Omental fat pad (tissue), 4 donors: ENCODE data around the gene MRPL55. TPM values are rescaled to one million over a fixed set of nuclear protein-coding genes. Genes with fewer than 3 reads are reported as not detected.

ENCODE experiments used
- ATAC-seq: fragments of 150-250 bp; one replicate; pipeline ENCODE4 v1.9.1; 2016; ENCODE audit warnings: mild to moderate bottlenecking, moderate library complexity; ENCODE audit not compliant: low FRiP score
- DNase-seq: peaks from one replicate; pipeline ENCODE4 v3.0.0-alpha.2; 2019; ENCODE audit warnings: low spot score
- total RNA-seq, 4 donors: library from RNA; depleted of rRNA; stranded (reverse); fragments of >200 nt; gene quantifications; one replicate each; pipeline ENCODE4 v1.1.0, GENCODE V29; 2016
- TF ChIP-seq, protein P1 (sequence below), 3 donors: fragments of 450-650 bp; IDR thresholded peaks; one replicate each; pipeline ENCODE4 v1.5.1; 2016 to 2017; ENCODE audit warnings: antibody characterized with exemption in 3 of 3, mild to moderate bottlenecking in 3 of 3, moderate library complexity in 2 of 3

Gene MRPL55
- total RNA-seq, 4 donors from 2014 or later = 47.1 to 95.5 (median 71.7) TPM

DNA sequence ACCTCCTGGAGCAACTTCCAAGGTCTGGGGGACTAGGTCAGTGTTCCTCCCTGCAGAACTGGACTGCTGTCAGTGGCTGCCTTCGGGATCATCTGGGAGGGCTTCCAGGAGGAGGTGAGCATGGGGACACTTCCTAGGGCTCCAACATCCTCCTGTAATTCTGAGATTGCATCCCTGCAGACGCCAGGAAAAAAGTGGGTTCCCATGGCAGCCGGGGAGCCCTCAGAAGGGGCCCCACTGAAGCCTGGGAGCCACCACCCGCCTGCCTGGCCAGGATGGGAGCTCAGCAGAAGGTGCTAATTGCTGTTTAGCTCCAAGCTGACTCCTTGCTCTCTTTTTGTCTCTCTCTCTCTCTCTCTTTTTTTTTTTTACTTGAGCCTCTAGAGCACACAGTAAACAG lies 42.7 kb downstream of the MRPL55 start:
- no peak for DNase-seq
- no peak for ATAC-seq
- TF ChIP-seq, protein P1, sequence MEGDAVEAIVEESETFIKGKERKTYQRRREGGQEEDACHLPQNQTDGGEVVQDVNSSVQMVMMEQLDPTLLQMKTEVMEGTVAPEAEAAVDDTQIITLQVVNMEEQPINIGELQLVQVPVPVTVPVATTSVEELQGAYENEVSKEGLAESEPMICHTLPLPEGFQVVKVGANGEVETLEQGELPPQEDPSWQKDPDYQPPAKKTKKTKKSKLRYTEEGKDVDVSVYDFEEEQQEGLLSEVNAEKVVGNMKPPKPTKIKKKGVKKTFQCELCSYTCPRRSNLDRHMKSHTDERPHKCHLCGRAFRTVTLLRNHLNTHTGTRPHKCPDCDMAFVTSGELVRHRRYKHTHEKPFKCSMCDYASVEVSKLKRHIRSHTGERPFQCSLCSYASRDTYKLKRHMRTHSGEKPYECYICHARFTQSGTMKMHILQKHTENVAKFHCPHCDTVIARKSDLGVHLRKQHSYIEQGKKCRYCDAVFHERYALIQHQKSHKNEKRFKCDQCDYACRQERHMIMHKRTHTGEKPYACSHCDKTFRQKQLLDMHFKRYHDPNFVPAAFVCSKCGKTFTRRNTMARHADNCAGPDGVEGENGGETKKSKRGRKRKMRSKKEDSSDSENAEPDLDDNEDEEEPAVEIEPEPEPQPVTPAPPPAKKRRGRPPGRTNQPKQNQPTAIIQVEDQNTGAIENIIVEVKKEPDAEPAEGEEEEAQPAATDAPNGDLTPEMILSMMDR (IDR thresholded peaks at IDR 0.05) = no peak

DNA sequence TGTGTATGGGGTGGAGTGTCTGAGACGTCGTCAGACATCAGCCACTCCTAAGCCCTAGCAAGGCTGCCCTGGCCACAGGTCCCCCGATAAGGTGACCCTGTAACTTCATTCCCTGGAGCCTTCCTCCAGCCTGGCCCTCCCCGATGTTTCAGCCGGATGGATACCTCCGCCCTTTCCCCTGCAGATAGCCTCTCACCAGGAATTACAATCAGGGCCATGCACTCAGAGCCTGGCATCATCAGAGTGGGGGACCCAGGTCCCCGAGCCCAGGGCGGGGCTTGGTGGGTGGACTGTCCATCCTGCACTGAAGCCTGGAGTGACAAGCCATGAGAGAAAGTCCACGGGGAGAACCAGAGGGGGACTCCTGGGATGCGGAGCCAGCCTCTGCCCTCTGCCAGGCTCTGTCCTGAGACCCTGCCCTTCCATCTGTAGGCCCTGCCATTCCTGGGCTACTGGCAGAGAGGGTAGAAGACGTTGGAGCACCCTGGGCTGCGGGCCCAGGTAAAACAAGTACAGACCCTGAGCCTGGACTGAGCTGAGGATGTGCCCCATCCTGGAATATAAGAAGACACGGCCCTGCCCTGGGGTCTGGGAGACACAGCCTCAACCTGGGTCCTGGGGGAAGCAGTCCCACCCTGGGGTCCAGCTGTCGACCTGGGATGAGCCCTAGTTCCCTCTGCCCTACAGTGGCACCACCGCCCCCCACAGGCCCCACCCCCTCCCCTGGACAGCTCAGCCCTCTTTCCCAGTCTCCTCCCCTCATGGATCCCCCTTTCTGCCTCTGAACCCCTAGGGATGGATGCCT lies 43.4 kb downstream of the MRPL55 start:
- TF ChIP-seq, protein P1 (IDR thresholded peaks at IDR 0.05) = no peak
- DNase-seq (no peak), ATAC-seq (no peak)

DNA sequence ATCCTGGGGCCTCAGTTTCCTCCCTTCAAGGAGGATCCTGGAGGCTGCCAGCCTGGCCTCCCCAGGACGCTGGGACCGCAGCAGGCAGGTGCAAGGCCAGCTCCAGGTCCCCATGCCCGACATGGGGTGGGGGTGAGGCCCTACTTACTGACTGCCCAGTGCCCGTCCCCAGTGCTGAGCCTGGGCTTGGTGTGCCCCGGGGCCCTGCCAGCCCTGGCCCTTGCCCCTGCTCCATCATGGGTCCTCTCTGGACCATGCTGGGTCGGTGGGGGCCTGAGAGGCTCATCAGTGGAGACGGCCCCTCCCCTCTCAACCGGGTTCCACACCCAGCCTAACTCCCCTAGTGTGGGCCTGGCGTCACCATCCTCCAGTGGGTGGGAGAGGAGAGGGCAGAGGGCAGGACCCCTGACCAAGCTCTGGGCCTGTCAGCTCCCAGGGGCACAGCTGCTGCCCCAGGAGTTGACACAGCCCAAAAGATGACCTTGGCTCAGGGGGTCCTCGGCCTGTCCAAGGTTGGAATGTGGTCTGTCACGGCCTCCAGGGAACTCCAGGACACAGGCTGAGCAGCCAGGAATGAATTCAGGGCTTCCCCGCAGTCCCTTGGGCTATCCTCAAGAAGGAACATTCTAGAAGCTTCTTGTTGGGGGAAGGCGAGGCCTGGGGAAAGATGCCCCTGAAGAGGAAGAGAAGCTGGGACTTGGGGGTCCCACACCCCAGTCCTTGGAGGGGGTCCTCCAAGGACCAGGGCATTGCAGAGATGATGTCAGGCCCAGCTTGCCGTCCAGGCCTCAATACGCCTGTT lies 44.2 kb downstream of the MRPL55 start:
- DNase-seq (no peak), ATAC-seq (no peak)
- TF ChIP-seq, protein P1 (IDR thresholded peaks at IDR 0.05) = no peak

DNA sequence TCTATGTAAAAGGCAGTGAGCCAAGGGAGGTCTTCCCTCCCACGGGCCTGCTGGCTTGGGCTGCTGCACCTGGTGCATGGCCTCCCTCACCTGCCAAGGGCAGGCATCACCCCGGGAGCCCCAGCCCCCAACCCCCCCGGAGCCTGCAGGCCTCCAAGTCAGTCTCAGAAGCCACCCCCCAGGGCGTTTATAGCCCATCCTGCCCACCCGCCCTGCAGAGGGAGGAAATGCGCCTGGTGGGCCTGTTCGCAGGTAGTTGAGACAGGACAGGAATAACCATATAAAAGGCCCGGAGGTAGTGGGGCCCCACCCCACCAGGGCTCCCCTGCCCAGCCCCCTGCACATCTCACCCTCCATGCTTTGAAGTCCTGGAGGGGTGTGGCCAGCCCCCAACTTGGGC lies 44.8 kb downstream of the MRPL55 start:
- no peak for DNase-seq
- no peak for ATAC-seq

DNA sequence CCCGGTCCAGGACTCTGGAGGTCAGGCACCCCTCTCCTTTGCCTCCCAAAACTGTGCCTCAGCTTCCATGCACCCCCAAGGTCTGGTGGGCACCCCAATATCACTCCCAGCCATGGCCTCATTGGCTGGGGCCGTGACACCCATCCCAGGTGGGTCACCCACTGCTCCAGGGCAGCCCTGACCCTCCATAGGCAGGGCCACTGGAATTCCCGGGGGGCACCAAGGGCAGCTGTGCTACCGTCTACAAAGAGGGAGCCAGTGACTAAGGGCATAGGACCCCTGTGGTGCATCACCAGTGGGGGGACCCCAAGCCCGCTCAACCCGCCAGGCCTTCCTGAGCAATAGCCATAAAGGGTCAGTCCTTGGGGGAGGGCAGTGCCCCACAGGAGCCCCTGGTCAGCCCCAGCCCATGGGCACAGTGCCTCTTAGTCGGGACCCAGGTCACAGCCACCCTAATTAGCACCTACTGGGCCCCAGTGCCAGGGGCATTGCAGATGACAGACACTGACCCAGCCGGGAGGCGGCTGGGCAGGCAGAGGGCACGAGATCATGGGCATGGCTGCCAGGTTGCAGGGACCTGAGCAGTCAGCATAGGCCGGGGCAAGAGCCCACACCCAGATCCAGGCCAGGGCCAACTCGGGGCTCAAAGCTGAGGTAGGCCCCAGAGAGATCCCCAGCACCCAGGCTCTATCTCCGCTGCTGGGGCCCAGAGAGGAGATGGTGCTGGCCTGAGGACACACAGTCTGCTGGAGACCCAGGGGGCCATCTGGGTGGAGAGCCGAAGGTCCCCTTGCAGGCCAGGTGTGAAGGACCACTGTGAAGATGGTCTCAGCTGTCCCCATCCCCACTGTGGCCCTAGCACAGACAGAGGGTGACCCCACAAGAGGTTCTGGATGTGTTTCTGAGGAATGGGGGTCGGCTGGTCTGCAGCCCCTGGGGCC lies 45.6 kb downstream of the MRPL55 start:
- TF ChIP-seq, protein P1 (IDR thresholded peaks at IDR 0.05) = no peak
- DNase-seq (no peak), ATAC-seq (no peak)

More for the DNA sequence above, 44.8 kb downstream of the MRPL55 start:
- TF ChIP-seq, protein P1 (IDR thresholded peaks at IDR 0.05) = no peak

DNA sequence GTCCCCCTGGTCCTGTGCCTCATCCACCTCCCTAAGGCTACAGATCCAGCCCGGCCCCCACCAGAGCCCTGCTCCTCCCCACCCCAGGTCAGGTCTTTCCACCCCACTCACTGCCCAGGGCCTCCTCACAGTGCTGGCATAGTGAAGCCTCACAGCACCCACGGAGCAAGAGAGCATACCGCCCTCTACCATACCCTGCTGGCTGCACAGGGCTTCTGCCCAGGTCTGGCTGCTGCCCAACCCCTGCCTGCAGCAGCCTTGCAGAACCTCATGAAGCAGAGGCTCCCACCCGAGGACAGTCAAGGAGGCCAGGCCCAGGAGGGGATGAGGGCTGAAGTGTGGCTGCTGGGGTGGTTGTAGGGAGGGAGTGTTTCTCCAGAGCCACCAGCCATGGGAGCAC lies 46.3 kb downstream of the MRPL55 start:
- TF ChIP-seq, protein P1 (IDR thresholded peaks at IDR 0.05) = no peak
- no peak for DNase-seq
- ATAC-seq = no peak
